Measurements from ENCODE around the gene DNLZ. TPM values are rescaled to one million over a fixed set of nuclear protein-coding genes. Genes with fewer than 3 reads are reported as not detected.

The DNLZ gene
- total RNA-seq, 1 donor from 2014 or later, result 17.4 TPM

DNA sequence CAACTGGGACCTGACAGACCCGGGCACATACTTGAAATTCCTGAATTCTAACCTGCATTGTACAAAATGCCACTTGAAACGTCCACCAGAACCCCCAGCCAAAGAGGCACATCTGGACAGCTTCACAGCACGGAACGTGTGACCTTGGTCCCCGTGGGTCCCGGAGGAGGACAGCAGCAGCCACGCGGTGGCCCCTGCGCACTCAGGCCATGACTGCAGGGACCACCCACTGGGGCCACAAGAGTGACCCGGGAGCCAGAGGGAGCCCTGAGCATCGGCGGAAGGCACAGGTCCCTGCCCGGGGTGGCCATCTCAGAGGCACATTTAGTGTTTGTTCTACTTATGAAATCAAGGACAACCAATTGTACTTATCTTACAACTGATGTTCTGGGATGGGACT, 38.5 kb upstream of the DNLZ start:
- H3K27me3 ChIP-seq (ENCODE audit: control insufficient read depth, insufficient read depth, low read length), result no peaks in the 10 kb centered on the region
- peaks cover 32% of the 10 kb centered on the region for H3K36me3 ChIP-seq (ENCODE audit: control insufficient read depth, insufficient read depth, low read length)
- FAIRE-seq, result no peak
- H3K4me3 ChIP-seq (ENCODE audit: low read depth, low read length), result no peak overlapping the region
- TF ChIP-seq, protein P1, sequence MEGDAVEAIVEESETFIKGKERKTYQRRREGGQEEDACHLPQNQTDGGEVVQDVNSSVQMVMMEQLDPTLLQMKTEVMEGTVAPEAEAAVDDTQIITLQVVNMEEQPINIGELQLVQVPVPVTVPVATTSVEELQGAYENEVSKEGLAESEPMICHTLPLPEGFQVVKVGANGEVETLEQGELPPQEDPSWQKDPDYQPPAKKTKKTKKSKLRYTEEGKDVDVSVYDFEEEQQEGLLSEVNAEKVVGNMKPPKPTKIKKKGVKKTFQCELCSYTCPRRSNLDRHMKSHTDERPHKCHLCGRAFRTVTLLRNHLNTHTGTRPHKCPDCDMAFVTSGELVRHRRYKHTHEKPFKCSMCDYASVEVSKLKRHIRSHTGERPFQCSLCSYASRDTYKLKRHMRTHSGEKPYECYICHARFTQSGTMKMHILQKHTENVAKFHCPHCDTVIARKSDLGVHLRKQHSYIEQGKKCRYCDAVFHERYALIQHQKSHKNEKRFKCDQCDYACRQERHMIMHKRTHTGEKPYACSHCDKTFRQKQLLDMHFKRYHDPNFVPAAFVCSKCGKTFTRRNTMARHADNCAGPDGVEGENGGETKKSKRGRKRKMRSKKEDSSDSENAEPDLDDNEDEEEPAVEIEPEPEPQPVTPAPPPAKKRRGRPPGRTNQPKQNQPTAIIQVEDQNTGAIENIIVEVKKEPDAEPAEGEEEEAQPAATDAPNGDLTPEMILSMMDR (IDR thresholded peaks at IDR 0.05; ENCODE audit: insufficient read depth, low read length, severe bottlenecking), result no peak
- DNase-seq (ENCODE audit: low read depth), result no peak

DNA sequence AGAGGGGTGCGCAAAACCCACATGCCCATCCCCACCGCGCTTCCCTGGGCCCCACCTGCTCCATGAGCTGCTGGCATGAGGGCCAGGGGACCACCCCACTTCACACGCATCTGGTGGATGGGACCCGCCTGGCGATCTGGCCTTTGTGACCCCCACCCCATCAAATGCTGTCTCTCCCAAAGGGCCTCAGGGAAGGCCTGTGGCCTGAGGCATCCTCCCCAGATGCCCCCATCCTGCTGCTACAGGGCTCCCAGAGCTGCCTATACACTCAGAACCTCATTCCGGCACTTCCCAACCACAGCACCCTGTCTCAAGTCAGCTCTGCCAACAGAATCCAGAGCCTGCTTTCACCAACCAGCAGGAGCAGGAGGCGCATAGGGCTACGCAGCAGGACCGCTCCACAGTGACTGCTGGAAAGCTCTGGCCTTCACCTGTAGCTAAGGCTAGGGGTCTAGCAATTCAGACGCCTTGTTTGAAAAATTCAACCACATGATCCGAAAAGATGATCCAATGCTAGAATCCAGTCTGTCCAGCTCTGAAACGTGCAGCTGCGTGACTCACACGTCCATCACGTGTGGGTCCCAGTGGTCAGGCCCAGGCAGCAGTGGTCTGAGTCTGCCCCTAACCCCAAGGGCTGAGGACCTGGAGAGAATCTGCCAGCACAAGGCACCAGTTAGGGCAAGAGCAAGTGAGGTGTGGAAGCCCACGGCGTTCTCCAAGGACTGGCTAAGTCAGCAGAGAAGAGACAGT, 37.8 kb upstream of the DNLZ start:
- H3K27me3 ChIP-seq (ENCODE audit: control insufficient read depth, insufficient read depth, low read length), result no peaks in the 10 kb centered on the region
- no peak for DNase-seq (ENCODE audit: low read depth)
- H3K4me3 ChIP-seq (ENCODE audit: low read depth, low read length), result no peak overlapping the region
- H3K36me3 ChIP-seq (ENCODE audit: control insufficient read depth, insufficient read depth, low read length), result peaks cover 33% of the 10 kb centered on the region
- FAIRE-seq, result no peak
- TF ChIP-seq, protein P1 (IDR thresholded peaks at IDR 0.05; ENCODE audit: insufficient read depth, low read length, severe bottlenecking), result no peak

- peaks cover 37% of the 10 kb centered on the region for H3K36me3 ChIP-seq (ENCODE audit: control insufficient read depth, insufficient read depth, low read length)
- no peak for FAIRE-seq
- DNase-seq (ENCODE audit: low read depth), result peak; percentile 67
- peak within 1 kb of the TSS; percentile 87 for H3K4me3 ChIP-seq (ENCODE audit: low read depth, low read length)
- TF ChIP-seq, protein P1 (IDR thresholded peaks at IDR 0.05; ENCODE audit: insufficient read depth, low read length, severe bottlenecking), result peak; percentile 88
- H3K27me3 ChIP-seq (ENCODE audit: control insufficient read depth, insufficient read depth, low read length), result no peaks in the 10 kb centered on the region
Observed at GRCh38 chr9:136400038-136400834, 36.7 kb upstream of the DNLZ start, which contains the start of gene SNAPC4. Gene SNAPC4 (minus strand): TSS chr9:136400170. CDS start chr9:136398428, 1,742 bp downstream.

DNA sequence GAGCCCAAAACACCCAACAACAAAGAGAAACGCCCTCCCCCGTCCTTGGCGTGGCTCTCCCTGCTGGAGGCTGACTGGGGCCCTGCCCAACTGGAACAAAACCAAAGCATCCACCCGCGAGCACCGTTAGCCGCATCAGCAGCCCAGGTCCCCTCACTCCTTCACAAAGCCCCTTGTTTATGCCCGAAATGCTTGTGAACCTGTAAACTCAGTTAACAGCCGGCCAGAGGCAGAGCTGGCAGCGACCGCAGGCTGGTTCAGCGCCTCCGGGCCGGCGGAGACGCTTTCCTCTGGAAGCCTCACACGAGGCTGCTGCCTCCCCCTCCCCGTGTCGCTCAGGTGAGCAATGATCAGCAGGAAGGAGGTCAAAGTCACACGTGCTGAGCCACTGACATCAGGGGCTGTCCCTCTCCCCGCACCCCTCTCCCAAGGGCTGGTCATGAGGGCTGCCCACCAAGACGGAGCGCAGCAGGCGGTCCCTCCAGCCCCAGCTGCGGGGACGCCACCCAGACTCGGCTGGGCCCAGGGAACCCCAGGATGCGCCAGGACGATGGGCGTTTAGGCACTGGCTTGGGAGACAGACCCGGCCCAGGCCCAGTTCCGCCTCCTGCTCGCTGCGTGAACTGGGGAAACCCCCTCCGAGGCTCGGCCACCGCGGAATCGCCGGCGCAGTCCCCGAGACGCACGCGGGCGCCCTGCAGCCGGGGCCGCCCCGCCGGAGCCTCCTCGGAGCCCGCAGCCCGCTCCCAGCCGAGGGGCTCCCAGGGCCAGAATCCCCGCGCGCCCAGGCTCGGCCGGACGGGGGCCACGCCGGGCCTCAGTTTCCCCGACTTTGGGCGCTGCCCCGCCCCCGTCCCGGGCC, 35.9 kb upstream of the DNLZ start:
- FAIRE-seq, result no peak
- Histone ChIP-seq H3K4me3 (ENCODE audit: low read depth, low read length) (peak overlapping the region; percentile 87), H3K36me3 (ENCODE audit: control insufficient read depth, insufficient read depth, low read length) (peaks cover 38% of the 10 kb centered on the region), H3K27me3 (ENCODE audit: control insufficient read depth, insufficient read depth, low read length) (no peaks in the 10 kb centered on the region)
- TF ChIP-seq, protein P1 (IDR thresholded peaks at IDR 0.05; ENCODE audit: insufficient read depth, low read length, severe bottlenecking), result no peak
- DNase-seq (ENCODE audit: low read depth), result peak; percentile 7

DNA sequence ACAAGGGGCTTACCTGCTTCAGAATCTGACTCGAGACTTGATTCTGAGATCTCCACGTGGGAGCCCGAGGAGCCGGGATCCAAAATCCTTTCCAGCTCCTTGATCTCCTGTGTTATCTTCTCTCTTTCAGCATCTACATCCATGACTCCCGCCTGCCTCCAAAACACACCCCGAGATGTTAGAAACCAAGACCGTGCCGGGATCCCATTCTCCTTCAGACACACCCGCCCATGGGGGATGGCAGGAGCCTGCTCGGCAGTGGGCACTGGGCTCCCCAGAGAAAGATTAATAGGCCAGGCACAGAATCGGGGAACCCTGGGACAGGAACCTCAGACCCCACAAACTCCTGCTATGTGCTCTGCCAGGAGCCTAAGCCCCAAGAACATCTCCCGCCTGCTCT, 34.7 kb upstream of the DNLZ start:
- DNase-seq (ENCODE audit: low read depth) (no peak), FAIRE-seq (no peak)
- peaks cover 39% of the 10 kb centered on the region for H3K36me3 ChIP-seq (ENCODE audit: control insufficient read depth, insufficient read depth, low read length)
- no peaks in the 10 kb centered on the region for H3K27me3 ChIP-seq (ENCODE audit: control insufficient read depth, insufficient read depth, low read length)
- no peak overlapping the region for H3K4me3 ChIP-seq (ENCODE audit: low read depth, low read length)
- TF ChIP-seq, protein P1 (IDR thresholded peaks at IDR 0.05; ENCODE audit: insufficient read depth, low read length, severe bottlenecking), result no peak

Data from bronchial epithelial cell (primary cell).